Brain microvascular endothelial cell (primary cell): ENCODE measurements around the gene SURF2.

Experiments used
- DNase-seq: peaks from one replicate; pipeline ENCODE4 v3.0.0-alpha.2; 2020
- H3K27ac ChIP-seq: fragments of 250-450 bp; sonication (Bioruptor Pico); 2 replicates; pipeline ENCODE4 v1.5.1; 2020; ENCODE audit warnings: mild to moderate bottlenecking, moderate library complexity
- H3K27me3 ChIP-seq: fragments of 250-450 bp; sonication (Bioruptor Pico); replicated peaks from 2 replicates; pipeline ENCODE4 v1.5.1; 2020; ENCODE audit warnings: mild to moderate bottlenecking
- H3K36me3 ChIP-seq: fragments of 250-450 bp; sonication (Bioruptor Pico); replicated peaks from 2 replicates; pipeline ENCODE4 v1.5.1; 2020; ENCODE audit warnings: mild to moderate bottlenecking
- H3K4me3 ChIP-seq: 2 replicates; pipeline ENCODE4 v1.5.1; 2011; ENCODE audit warnings: low read depth, mild to moderate bottlenecking, control low read depth, low read length, moderate library complexity
- in situ Hi-C: cut with HindIII; loops from 2 replicates; pipeline ENCODE4 v1.10.0; 2017; ENCODE audit warnings: low sequenced_read_pairs, low pct_ligation_motif_present
- TF ChIP-seq, protein P1 (sequence below): IDR thresholded peaks from 2 replicates; pipeline ENCODE4 v1.5.1; 2011; ENCODE audit warnings: low read depth, mild to moderate bottlenecking, moderate library complexity, low read length, control low read depth, inconsistent platforms; ENCODE audit errors: missing control alignments

The SURF2 gene

DNA sequence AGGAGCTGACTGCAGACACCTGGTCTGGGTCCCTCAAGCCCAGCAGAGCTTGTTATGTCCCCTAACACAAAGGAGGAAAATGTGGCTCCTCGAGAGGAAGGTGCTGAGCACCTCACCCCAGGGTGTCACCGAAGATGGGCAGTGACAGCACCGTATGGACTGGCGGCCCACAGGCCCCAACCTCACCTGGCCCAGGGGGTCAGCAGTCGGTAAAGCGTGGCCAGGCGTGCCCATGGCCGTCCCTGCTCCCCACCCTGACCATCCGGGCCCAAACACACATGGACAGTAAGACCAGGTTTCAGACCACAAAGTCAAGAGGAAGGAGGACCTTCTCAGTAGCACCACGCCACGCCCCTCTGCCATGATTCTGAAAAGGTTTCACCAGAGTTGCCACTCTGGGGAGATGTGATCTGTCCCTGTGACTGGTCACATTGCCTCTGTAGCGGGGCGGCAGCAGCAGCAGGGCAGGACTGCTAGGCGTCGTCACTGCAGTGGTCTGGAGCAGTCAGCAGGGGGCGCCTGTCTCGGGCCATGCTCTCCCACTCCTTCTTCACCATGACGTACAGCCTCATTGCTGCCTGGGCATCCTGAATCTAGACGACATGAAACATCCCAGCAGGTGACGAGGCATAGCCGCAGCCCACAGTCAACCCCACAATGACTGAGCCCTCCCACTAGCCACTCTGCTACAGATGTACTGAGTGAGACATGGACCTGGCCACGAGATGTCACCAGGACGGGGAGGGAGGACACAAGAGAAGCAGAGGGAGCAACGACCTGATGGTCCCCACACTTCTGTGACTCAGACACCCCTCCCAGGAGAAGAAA is 50.3 kb downstream of the SURF2 start:
- no peaks in the 10 kb centered on the region for H3K27me3 ChIP-seq
- TF ChIP-seq, protein P1, sequence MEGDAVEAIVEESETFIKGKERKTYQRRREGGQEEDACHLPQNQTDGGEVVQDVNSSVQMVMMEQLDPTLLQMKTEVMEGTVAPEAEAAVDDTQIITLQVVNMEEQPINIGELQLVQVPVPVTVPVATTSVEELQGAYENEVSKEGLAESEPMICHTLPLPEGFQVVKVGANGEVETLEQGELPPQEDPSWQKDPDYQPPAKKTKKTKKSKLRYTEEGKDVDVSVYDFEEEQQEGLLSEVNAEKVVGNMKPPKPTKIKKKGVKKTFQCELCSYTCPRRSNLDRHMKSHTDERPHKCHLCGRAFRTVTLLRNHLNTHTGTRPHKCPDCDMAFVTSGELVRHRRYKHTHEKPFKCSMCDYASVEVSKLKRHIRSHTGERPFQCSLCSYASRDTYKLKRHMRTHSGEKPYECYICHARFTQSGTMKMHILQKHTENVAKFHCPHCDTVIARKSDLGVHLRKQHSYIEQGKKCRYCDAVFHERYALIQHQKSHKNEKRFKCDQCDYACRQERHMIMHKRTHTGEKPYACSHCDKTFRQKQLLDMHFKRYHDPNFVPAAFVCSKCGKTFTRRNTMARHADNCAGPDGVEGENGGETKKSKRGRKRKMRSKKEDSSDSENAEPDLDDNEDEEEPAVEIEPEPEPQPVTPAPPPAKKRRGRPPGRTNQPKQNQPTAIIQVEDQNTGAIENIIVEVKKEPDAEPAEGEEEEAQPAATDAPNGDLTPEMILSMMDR, result peak; percentile 96
- no peak overlapping the region for H3K27ac ChIP-seq
- H3K36me3 ChIP-seq, result peaks cover 41% of the 10 kb centered on the region
- no peak overlapping the region for H3K4me3 ChIP-seq
- in situ Hi-C loops, result no loop called here
- peak; percentile 68 for DNase-seq

GRCh38 chr9:133408042-133408441 is 51.7 kb downstream of the SURF2 start:
- no peak for DNase-seq
- TF ChIP-seq, protein P1, result no peak
- H3K27me3 ChIP-seq, result no peaks in the 10 kb centered on the region
- H3K4me3 ChIP-seq, result no peak overlapping the region
- peaks cover 51% of the 10 kb centered on the region for H3K36me3 ChIP-seq
- in situ Hi-C loops, result no loop called here
- H3K27ac ChIP-seq, result no peak overlapping the region
